NCI-H2196 treated with DMSO at 0.1 percent for 48 hours (cell line): Measurements from ENCODE around the gene SPR.

Experiments used
- DNase-seq: peaks from one replicate; lab custom pipeline; 2025; ENCODE audit not compliant: unreplicated experiment; lab: John Stamatoyannopoulos, UW

The SPR gene

GRCh38 chr2:72929010-72929409 is 41.8 kb downstream of the SPR start:
- DNase-seq: no peak

GRCh38 chr2:72931280-72931910 is 44.2 kb downstream of the SPR start:
- DNase-seq: no peak

- DNase-seq: no peak
Measured at GRCh38 chr2:72932045-72932740, 45.0 kb downstream of the SPR start.

- DNase-seq: no peak
Measured at GRCh38 chr2:72932805-72933204, 45.6 kb downstream of the SPR start.

- no peak for DNase-seq
Measured at GRCh38 chr2:72933207-72933606, 46.0 kb downstream of the SPR start.

DNA sequence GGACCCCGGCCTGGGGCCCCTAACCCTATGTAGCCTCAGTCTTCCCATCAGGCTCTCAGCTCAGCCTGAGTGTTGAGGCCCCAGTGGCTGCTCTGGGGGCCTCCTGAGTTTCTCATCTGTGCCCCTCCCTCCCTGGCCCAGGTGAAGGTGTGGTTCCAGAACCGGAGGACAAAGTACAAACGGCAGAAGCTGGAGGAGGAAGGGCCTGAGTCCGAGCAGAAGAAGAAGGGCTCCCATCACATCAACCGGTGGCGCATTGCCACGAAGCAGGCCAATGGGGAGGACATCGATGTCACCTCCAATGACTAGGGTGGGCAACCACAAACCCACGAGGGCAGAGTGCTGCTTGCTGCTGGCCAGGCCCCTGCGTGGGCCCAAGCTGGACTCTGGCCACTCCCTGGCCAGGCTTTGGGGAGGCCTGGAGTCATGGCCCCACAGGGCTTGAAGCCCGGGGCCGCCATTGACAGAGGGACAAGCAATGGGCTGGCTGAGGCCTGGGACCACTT is 46.5 kb downstream of the SPR start:
- DNase-seq: no peak

DNA sequence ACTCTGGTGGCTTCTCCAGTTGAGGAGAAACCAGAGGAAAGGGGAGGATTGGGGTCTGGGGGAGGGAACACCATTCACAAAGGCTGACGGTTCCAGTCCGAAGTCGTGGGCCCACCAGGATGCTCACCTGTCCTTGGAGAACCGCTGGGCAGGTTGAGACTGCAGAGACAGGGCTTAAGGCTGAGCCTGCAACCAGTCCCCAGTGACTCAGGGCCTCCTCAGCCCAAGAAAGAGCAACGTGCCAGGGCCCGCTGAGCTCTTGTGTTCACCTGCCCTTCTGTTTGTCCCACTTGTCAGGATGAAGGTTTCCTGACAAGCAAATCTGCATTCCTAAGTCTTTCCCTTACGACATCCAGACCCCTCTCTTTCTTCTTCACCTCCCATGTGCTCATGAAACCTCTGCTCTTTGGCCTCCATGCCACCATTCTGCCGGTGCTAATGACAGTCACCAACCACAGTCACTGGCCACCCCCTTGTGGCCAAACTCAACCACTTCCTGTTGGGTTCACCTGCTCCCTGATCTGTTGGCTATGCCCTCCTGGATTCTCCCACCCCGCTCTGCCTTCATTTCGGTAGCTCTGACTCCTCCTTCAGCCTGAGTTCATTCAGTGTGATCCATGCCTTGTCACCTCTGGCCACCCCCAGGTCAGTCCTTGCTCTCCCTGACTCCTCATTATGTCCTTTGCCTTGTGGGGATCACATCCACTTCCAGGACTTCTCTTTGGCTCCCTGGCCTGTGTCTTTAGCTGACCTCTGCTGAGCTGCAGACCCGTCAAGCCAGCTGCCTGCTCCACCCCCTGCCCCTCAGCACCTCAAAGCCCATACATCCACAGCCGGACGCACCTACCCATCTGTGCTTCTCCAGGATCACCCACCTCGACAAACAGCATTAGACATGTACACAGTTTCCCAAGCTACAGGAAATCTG is 47.7 kb downstream of the SPR start:
- no peak for DNase-seq

GRCh38 chr2:72935611-72935957 is 48.4 kb downstream of the SPR start:
- DNase-seq: no peak

GRCh38 chr2:72936660-72937355 is 49.6 kb downstream of the SPR start:
- no peak for DNase-seq

DNA sequence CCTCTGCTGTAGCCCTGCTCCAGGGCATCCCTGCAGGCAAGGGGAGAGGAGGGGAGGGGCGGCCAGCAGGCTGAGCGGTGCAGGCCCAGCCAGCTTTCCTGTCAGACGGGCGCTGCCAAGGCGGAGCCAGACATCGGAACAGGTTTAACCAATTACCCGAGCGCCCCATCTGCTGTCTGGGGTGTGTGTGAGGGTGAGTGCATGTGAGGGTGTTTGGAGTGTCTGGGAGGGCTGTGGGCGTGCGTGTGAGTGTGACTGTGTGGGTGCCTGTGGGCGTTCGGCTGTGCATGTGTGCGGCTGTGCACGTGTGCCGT is 50.1 kb downstream of the SPR start:
- DNase-seq: no peak

GRCh38 chr2:72938455-72938854 is 51.2 kb downstream of the SPR start:
- no peak for DNase-seq

DNA sequence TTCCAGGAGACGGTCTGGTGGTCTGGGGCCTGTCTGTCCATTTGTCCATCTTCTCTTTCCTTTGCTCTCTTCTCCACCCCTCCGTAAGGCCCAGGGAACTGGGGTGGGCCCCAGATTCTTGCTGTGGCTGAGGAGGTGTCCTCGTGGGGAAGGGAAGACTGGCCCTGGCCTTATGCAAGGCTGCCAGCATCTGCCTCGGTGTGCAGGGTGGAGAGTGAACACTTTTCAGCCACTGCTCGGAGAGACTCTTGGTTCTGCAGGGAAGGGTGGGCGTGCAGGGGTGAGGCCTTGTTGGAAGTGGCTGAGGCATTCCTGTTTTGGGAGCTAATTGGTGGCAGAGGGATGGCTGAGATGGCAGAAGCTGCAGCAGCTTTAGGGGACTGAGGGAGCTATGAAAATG is 53.2 kb downstream of the SPR start:
- no peak for DNase-seq

- no peak for DNase-seq
Measured at GRCh38 chr2:72940786-72941185, 53.6 kb downstream of the SPR start.
